ENCODE measurements around the gene CDC5L. TPM values are rescaled to one million over a fixed set of nuclear protein-coding genes. Genes with fewer than 3 reads are reported as not detected.
"Not testable (repeated sequence)": the region's sequence is repeated elsewhere in the genome, so short reads cannot be mapped to it uniquely, and the experiment has no call there.

CDC5L gene
- total RNA-seq, 6 experiments from 2014 or later = 9.2 to 13.0 (median 11.2) TPM

DNA sequence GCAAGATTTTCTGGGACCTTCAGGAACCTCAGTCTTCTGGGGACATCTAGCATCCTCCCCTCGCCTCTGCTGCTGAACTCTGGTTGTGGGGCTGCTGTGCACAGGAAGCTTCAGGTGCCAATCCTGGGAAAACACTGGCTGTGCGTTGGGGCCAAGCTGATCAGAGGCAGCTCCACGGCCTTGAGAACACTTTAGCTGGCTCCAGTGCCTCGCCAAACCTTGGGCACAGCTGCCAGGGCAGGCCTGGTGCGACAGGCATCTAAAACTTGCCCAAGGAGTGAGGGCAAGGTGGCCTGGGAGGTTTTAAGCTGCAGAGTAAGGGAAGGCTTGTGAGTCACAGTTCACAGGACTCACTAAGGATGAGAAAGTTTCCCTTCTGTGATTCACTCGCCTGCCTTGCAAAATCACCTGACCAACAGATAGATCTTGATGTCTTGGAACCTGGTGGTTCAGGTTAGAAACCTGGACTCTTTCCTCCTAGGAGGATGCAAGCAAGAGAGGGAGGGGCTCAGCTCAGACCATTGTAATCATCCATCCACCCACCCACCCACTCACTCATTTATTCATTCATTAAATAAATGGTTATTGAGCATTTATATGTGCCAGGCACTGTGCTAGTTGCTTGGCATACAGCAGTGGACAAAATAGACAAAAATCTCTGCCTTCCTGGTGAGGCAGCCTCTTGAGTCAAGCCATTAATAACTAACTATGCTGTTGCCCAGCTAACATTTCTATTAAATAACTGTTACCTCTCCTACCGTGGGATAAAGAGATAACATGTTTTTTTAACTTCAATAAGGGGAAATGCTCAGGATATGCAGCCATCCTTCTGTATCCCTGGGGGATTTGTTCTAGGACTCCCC lies 47.5 kb upstream of the CDC5L start:
- no peaks in the 10 kb centered on the region for H3K27me3 ChIP-seq
- ATAC-seq = peak in 1 of 4 donors; percentile 9
- H3K27ac ChIP-seq = no peak overlapping the region
- intact Hi-C loops (cut with DNase I) = loop anchor here (5.0 to 10.0 kb wide), 2 partner anchors 73 to 175 kb away; partner anchors contain the start of gene NFKBIE (in 2 of the 2)
- no peak for DNase-seq
- 73% methylated on average over 3 of the region's 7 CpGs for WGBS (ENCODE audit: insufficient coverage, low coverage, low lambda C conversion rate, missing lambda C conversion rate)
- peaks cover 0 to 18% (median 0%) of the 10 kb centered on the region in 4 donors for H3K4me1 ChIP-seq
- TF ChIP-seq, protein P1, sequence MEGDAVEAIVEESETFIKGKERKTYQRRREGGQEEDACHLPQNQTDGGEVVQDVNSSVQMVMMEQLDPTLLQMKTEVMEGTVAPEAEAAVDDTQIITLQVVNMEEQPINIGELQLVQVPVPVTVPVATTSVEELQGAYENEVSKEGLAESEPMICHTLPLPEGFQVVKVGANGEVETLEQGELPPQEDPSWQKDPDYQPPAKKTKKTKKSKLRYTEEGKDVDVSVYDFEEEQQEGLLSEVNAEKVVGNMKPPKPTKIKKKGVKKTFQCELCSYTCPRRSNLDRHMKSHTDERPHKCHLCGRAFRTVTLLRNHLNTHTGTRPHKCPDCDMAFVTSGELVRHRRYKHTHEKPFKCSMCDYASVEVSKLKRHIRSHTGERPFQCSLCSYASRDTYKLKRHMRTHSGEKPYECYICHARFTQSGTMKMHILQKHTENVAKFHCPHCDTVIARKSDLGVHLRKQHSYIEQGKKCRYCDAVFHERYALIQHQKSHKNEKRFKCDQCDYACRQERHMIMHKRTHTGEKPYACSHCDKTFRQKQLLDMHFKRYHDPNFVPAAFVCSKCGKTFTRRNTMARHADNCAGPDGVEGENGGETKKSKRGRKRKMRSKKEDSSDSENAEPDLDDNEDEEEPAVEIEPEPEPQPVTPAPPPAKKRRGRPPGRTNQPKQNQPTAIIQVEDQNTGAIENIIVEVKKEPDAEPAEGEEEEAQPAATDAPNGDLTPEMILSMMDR (IDR thresholded peaks at IDR 0.05) = no peak
- no peak for TF ChIP-seq POLR2A (IDR thresholded peaks at IDR 0.05)
- no peak overlapping the region for H3K4me3 ChIP-seq
- H3K36me3 ChIP-seq = no peaks in the 10 kb centered on the region
- no peaks in the 10 kb centered on the region for H3K9me3 ChIP-seq

DNA sequence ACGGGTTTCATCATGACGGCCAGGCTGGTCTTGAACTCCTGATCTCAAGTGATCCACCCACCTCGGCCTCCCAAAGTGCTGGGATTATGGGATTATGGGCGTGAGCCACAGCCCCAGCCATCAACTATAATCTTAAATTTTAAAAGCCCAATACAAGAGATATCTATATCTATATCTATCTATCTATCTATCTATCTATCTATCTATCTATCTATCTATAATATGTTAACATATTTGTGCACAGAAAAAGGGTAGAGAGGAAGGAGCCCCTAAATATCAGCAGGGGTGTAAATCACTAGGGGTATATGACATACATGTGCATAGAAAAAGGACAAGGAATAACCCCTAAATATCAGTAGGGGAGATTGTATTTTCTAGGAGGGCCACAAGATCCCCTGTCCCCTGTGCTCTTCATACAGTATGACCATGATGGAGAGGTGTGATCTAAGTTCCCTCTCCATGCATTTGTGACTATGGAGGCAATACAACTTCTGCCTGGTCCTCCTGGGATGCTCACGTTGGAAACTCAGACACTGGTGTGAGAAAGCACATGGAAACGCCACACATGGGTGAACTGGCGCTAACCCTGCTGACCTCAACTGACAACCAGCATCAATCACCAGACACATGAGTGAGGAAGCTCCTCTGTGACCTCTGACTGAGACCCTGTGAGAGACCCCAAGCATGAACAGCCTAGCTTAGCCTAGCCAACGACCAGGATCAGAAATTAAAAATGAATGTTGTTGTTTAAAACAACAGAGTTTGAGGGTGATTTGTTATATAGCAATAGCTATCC lies 46.2 kb upstream of the CDC5L start:
- DNase-seq = no peak
- TF ChIP-seq, protein P1 (IDR thresholded peaks at IDR 0.05) = no peak
- TF ChIP-seq POLR2A (IDR thresholded peaks at IDR 0.05) = no peak
- Histone ChIP-seq H3K4me3 (no peak overlapping the region), H3K27ac (no peak overlapping the region), H3K9me3 (no peaks in the 10 kb centered on the region), H3K36me3 (no peaks in the 10 kb centered on the region), H3K4me1 (peaks cover 0 to 18% (median 0%) of the 10 kb centered on the region in 4 donors), H3K27me3 (no peaks in the 10 kb centered on the region)
- intact Hi-C loops (cut with DNase I) = loop anchor here in 1 of 2 donors (10.0 kb wide), 1 partner anchor 176 kb away; no protein-coding TSS in a partner anchor
- ATAC-seq = no peak
- 67% methylated on average over 8 of the region's 8 CpGs for WGBS (ENCODE audit: insufficient coverage, low coverage, low lambda C conversion rate, missing lambda C conversion rate)

DNA sequence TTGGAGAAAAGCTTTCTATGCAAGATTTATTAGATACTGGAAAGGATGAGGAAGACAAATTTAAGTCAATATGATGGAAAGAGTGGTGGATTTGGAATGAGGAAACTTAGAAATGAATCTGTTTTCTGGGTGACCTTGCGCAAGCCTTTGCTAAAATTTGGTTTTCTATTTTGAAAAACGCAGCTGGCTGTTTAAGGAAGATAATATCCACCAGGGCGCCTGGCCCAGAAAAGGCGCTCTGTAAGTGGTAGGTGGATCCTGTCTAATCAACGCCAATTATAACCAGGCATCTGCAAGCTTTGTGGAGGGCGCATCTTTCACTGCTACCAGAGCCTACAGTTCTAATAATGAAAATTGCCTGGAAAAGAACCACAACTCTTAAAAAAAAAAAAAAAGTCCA lies 45.5 kb upstream of the CDC5L start:
- Histone ChIP-seq H3K27me3 (no peaks in the 10 kb centered on the region), H3K4me3 (peak overlapping the region in 1 of 3 donors; percentile 2), H3K4me1 (peaks cover 0 to 18% (median 0%) of the 10 kb centered on the region in 4 donors), H3K36me3 (no peaks in the 10 kb centered on the region), H3K27ac (no peak overlapping the region), H3K9me3 (no peaks in the 10 kb centered on the region)
- ATAC-seq = no peak
- intact Hi-C loops (cut with DNase I) = loop anchor here in 1 of 2 donors (10.0 kb wide), 1 partner anchor 177 kb away; no protein-coding TSS in a partner anchor
- 42% methylated on average over 6 of the region's 6 CpGs for whole genome bisulfite sequencing (ENCODE audit: insufficient coverage, low coverage, low lambda C conversion rate, missing lambda C conversion rate)
- TF ChIP-seq, protein P1 (IDR thresholded peaks at IDR 0.05) = no peak
- no peak for TF ChIP-seq POLR2A (IDR thresholded peaks at IDR 0.05)
- no peak for DNase-seq

DNA sequence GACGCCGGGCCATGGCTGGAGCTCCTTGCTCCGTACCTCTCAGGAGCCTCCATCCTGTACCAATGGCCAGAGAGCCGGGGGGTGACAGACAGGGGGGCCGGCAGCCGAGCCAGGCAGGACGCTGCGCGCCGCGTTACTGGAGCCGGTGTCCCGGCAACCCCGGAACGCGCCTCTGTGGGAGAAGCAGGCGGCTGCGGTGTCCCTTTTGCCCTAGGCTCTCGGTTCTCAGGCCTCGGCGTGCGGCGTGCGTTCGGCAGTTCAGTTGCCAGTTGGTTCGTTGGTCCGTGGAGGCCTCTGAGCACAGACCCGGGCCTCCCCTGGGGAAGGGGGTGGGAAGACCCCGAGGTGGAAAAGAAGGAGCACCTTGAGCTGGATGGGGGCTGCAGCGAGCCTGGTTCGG lies 45.0 kb upstream of the CDC5L start, which contains the start of gene SPATS1:
Gene SPATS1, plus strand, starts transcription at position 162 of the 400 bp plus-strand sequence. CDS start 446 bp downstream, outside the sequence.
- peak in 2 of 4 donors; percentile 20 to 55 for ATAC-seq
- TF ChIP-seq, protein P1 (IDR thresholded peaks at IDR 0.05) = no peak
- TF ChIP-seq POLR2A (IDR thresholded peaks at IDR 0.05) = no peak
- Histone ChIP-seq H3K36me3 (no peaks in the 10 kb centered on the region), H3K4me3 (peak within 1 kb of the TSS in 1 of 3 donors; percentile 2), H3K9me3 (no peaks in the 10 kb centered on the region), H3K27ac (no peak within 1 kb of the TSS), H3K27me3 (no peaks in the 10 kb centered on the region), H3K4me1 (peaks cover 0 to 18% (median 0%) of the 10 kb centered on the region in 4 donors)
- 8% methylated on average over 17 of the region's 31 CpGs for WGBS (ENCODE audit: insufficient coverage, low coverage, low lambda C conversion rate, missing lambda C conversion rate)
- intact Hi-C loops (cut with DNase I) = loop anchor here in 1 of 2 donors (10.0 kb wide), 1 partner anchor 178 kb away; no protein-coding TSS in a partner anchor
- DNase-seq = peak in 2 of 3 donors; percentile 33 to 56

DNA sequence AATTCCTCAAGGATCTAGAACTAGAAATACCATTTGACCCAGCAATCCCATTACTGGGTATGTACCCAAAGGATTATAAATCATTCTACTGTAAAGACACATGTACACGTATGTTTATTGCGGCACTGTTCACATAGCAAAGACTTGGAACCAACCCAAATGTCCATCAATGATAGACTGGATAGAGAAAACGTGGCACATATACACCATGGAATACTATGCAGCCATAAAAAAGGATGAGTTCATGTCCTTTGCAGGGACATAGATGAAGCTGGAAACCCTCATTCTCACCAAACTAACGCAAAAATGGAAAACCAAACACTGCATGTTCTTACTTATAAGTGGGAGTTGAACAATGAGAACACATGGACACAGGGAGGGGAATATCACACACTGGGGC lies 40.7 kb upstream of the CDC5L start:
- 74% methylated on average over 4 of the region's 4 CpGs for WGBS (ENCODE audit: insufficient coverage, low coverage, low lambda C conversion rate, missing lambda C conversion rate)
- peaks cover 0 to 22% (median 2%) of the 10 kb centered on the region in 4 donors for H3K4me1 ChIP-seq
- H3K27me3 ChIP-seq, ATAC-seq, H3K9me3 ChIP-seq, H3K27ac ChIP-seq, H3K4me3 ChIP-seq, DNase-seq, H3K36me3 ChIP-seq: not testable (repeated sequence)
- intact Hi-C loops (cut with DNase I) = loop anchor here in 1 of 2 donors (10.0 kb wide), 1 partner anchor 182 kb away; no protein-coding TSS in a partner anchor
